HG02798 (cell line): ENCODE measurements around the gene SLIT1.
"Not testable (repeated sequence)": the region's sequence is repeated elsewhere in the genome, so short reads cannot be mapped to it uniquely, and the experiment has no call there.

Source experiments
- ATAC-seq: cut with Tn5 transposase; IDR thresholded peaks from one replicate; pipeline ENCODE4 v1.9.1; 2021; ENCODE audit warnings: mild to moderate bottlenecking; ENCODE audit not compliant: unreplicated experiment, poor library complexity

The SLIT1 gene

DNA sequence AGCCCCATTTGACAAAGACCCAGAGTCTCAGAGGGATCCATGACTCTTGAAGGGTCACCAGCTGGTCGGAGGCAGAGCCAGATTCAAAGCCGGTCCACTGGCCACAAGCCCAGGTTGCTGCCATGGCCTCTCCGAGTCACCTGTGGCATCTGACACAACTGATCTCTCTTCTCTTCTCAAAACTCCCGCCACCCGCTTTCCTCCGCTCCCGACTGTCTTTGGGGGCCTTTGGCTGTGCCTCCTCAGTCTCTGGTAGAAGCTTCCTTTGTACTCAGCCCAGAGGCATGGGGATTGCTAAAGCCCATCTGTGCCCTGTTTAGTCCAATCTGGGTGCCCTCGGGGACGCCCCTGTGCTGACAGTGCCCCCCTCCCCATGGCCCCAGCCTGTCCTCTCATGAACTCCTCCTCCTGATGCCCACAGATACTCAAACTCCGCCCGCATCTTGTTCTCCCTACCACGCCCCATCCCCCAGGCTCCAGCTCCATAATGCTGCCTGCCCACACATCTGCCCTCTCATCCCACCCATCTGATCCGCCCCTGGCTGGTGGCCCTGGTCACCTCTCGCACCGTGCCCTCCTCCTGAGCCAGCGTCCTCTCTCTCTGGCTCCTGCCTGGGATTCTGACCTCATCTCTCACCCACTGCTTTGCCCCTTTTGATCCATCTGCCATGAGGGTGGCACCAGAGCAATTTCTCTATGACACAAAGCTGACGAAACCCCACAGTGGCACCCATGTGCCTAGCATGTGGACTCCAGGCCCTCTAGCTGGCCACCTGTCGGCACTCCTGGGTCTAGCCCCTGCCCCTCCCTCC is 150.6 kb downstream of the SLIT1 start:
- ATAC-seq, result no peak

DNA sequence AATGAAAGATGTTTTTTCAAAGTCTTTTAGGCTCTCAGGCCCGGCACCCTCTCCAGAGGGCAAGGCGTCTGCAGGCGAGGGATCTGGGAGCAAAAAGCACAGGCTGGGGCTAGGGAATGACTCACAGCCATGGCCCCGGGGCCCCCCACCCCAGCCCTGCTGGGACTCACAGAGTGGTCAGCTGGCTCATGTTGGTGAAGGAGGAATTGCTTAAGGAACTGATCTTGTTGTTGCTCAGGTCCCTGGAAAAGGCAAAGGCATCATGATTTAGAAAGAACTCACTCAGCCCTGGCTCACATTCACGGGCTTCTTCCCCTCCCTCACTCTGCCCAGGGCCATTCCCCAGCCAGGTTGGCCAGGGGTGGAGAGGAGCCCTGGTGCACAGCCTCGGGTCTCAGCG is 151.5 kb downstream of the SLIT1 start:
- ATAC-seq, result no peak

DNA sequence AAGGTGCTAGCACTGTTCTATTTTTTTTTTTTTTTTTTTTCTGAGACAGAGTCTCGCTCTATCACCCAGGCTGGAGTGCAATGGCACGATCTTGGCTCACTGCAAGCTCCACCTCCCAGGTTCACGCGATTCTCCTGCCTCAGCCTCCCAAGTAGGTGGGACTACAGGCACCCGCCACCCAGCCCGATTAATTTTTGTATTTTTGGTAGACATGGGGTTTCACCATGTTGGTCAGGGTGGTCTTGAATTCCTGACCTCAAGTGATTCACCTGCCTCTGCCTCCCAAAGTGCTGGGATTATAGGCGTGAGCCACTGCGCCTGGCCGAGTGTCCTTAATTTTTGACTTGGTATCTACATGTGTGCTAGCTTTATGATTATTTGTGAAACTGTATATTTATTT is 151.9 kb downstream of the SLIT1 start:
- ATAC-seq, result not testable (repeated sequence)

DNA sequence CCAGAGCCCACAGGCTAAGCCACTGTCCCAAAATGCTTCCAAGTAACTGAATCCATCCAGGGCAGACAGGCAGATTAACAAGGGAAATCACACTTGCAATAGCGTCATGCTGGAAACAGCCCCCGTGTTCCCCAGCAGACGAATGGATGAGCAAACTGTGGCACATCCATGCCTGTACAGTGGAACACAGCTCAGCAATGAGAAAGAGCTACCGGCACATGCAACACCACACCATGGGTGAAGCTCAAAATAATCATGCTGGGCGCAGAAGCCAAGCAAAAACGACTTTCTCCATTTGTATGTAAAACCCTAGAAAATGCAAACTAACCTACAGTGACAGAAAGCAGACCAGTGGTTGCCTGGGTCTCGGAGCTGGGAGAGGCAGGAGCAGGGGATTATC is 153.1 kb downstream of the SLIT1 start:
- no peak for ATAC-seq

DNA sequence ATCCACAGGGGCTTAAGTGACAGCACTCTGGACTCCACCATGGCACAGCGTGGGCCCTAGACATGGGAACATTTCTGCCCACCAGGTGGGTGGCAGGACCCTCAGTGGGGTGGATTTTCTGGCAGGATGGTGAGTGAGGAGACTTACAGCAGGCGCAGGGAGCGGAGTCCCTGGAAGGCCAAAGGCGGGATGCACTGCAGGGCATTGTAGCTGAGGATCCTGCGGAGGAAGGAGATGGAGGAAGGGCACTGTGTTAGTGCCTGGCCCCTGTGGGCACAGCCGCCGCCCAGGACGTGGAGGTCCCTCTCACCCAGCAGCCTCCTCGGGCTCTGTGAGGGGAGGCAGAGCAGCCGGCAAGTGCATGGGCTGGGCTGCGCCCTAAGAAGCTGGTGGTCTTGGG is 154.3 kb downstream of the SLIT1 start:
- no peak for ATAC-seq

- ATAC-seq, result no peak
Observed at GRCh38 chr10:97030894-97031293, 154.9 kb downstream of the SLIT1 start.

GRCh38 chr10:97029271-97029670 is 156.5 kb downstream of the SLIT1 start:
- no peak for ATAC-seq

DNA sequence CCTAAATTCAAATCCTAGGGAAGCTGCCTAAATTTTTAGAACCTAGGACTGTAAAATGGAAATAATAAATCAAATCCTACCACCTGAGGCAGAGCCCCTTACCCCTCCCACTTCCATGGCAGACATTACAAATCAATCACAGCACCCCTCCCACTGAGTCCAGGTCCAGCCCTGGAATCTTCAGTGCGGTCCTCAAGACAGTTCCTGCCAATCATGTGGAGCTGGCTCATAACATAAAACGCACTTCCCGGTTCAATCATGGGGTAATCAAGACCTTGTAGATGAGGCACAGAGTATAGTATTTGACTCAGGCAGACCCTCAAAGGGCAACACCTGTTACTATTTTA is 157.0 kb downstream of the SLIT1 start:
- no peak for ATAC-seq

DNA sequence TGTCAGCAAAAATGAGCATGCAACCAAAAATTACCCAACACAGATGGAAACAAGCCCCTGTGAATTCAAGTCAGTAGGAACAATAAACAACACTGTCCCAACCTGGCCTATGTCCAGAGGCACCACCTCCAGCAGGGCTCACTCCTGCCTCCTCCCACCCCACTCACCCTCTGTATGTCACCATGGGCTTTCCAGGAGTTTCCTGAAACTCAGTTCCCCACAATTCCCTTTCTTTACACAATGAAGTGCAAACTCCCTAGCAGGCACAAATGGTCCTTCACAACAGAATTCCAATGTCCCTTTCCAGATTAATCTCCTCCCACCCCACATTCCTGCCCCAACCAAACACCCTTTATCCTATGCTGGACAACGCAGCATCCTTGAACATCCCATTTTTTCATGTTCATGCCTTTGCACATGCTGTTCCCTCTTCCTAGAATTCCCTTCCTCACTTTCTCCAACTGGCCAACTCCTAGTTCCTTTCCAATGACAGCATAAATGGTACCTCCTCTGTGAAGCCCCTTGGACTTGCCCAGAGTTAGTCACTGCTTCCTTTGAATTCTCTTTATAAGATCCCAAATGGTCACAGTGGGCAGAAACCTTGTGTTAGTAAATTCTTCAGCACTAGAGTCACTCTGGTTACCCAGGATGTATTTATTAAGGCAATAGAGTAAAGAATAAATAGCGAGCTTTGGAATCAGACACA is 157.5 kb downstream of the SLIT1 start:
- no peak for ATAC-seq

DNA sequence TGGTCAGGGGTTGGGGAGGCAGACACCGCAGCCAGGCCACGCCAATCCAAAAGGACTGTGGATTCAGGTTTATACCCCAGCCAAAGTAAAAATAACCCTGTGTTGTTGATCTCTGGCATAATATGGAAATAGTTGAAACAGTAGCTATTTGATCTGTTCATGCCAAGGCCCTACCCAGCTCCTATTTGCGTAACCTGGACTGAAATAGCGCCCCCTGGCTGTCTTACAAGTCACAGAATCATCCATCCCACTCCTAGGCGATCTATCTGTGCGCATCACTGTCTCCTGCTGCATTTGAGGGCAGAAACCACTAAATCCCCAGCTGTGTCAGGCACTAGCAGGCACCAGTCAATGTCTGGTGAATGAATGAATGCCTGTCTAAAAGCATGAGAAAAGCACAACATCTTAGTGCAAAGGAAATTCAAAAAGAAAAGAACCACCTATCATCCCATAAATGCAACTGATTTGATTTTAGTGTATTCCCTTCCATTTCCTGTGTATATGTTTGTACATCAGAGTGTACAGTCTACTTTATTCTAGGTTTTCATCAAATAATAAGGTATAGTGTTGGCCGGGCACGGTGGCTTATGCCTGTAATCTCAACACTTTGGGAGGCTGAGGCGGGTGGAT is 160.0 kb downstream of the SLIT1 start:
- peak; percentile 61 for ATAC-seq

GRCh38 chr10:97024168-97025073 is 161.3 kb downstream of the SLIT1 start:
- ATAC-seq, result no peak

DNA sequence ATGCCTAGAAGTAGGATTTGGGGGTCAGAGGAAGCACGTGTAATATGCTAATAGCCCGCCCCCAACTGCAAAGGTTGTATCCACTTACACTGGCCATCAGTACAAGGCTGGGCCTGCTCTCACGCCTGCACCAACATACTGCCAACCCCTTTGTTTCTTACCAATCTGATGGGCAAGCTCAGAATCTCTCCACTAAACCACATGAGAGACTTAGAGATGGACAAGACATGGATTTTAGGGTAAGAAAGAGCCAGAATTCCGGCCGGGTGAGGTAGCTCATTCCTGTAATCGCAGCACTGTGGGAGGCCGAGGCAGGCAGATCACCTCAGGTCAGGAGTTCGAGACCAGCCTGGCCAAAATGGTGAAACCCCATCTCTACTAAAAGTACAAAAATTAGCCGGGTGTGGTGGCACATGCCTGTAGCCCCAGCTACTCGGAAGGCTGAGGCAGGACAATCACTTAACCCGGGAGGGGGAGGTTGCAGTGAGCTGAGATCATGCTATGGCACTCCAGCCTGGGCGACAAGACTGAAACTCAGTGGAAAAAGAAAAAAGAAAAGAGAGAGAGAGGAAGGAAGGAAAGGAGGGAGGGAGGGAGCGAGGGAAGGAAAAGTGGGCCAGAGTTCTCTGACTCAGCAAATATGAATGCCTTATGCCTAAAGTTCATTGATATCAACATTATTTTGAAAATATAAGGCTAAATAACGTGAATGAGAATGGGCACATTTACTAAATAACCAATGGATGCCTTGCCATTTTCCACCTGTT is 162.2 kb downstream of the SLIT1 start:
- no peak for ATAC-seq

DNA sequence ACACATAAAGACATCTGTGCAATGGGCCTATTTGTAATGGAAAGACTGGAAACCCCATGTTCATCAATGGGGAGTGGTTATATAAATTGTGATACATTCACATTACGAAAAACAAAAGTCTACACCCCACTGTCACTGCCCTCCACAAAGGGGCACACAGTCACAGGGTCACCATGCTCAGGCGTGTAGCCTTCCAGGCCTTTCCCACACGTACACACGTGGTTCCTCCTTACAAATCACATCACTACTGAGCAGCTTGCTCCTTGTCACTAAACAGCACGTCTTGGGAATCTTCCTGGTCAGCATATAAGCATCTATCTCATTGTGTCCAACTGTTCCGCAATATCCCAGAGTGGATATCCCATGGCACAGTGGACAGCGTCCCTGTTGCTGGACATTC is 163.1 kb downstream of the SLIT1 start:
- no peak for ATAC-seq

GRCh38 chr10:97020452-97021400 is 165.0 kb downstream of the SLIT1 start:
- ATAC-seq, result no peak

DNA sequence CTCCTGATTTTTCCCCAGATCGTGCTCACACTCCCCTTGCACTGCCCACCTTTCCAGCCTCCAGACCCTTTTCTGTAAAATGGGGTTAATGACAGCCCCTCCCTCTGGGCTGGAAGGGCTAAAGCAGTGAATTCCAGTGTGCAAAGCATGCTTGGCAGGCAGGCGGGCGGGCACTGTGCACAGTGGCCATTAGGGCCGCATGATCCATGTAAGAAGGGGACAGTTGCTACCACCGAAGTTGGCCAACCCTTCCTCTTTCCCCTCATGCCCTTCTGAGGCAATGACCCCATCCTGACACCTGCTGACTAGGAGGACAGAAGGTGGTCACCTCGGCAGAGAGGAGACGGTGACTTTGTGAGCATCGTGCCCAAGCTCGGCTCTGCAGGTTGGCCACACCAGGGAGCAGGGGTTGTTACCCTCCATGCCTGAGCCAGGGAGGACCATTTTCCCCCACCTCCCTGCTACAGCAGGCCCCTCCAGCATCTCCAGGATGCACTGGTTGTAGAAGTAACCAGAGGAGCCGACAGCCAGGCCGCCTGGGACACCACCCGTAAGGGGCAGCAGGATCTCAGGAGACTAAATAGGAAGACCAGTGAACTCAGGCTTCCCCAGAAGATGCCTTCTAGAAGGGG is 166.4 kb downstream of the SLIT1 start:
- no peak for ATAC-seq

- no peak for ATAC-seq
Observed at GRCh38 chr10:97018251-97019212, 167.2 kb downstream of the SLIT1 start.

- ATAC-seq, result no peak
Observed at GRCh38 chr10:97017474-97017903, 168.3 kb downstream of the SLIT1 start.
